NCI-H1105 (cell line): ENCODE measurements around the gene ARFIP2.
A peak's percentile ranks its signal among the peaks of the same experiment; 100 is the strongest.

Experiments used
- DNase-seq: peaks from one replicate; lab custom pipeline; 2025; lab: John Stamatoyannopoulos, UW

The ARFIP2 gene

DNA sequence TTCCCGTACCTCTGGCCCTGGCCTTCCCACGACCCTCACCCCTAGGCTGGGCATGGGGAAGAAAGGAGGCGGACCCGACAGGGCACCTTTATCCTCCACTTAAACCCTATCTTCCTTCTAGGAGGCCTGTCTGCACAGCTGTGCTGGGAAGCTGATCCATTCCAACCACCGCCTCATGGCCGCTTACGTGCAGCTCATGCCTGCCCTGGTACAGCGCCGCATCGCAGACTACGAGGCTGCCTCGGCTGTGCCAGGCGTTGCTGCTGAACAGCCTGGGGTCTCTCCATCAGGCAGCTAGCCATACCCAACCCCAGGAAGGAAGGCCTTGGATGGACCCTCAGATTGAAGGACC lies 769 bp upstream of the ARFIP2 start:
- no peak for DNase-seq

DNA sequence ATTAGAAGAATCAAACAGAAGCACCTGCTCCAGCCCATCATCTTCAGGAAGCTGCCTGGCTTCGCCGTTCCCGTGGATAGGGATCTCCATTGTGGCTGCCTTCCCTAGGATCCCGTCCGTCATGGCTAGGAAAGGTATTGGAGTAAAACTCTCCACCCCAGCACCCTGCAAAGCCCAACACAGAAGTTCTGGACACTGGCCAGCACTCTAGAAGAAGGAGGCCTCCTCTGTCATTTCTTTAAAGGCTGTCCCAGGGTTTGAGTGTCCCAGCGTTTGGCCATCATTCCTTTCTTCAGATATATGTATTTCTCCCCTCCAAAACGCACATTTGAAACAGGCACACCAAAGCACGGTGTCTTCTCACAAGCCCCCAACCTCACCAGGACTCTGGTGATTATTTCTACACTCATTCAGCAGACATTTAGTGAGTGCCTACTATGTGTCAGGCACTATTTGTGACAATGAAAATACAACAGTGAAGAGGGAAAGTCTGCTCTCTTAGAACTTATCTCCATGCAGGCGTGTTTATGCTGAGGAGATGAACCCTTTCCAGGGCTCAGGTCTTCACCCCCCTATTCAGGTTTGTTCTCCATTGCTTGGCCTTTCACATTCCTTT lies 724 bp downstream of the ARFIP2 start:
- DNase-seq, result no peak

DNA sequence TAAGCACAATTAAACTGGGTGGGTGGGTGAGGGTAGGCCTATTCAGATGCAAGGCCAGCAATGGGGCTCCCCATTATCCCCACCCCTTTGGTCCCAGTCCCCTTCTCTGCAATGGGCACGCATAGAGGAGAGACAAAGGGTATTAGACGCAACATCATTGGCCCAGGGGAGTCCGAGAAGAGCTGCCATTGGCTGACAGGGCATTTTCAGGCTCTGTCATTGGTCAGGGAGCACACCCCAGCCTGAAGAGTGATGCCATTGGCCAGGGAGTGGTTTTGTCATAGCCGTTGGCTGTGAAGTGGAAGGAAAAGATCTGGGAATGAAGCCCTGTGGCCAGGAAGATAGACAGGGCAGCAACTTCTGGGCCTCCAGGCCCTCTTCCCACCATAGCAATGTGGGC lies 4.6 kb downstream of the ARFIP2 start:
- DNase-seq, result no peak

DNA sequence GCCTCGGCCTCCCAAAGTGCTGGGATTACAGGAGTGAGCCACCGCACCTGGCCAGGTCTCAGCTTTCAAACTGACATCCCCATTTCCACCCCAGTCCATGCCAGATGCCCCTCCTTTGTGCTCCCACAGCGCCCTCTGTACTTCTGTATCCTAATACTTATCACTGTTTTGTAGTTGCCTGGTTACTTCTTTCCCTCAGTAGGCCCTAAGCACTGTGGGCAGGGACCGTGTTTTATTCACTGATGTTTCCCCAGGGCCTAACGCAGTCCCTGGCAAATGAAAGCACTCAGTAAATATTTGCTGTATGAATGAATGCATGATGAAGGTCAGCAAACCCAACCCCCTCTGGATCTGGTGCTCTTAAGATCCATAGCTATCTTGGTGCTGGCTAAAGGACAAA lies 5.2 kb downstream of the ARFIP2 start:
- no peak for DNase-seq

DNA sequence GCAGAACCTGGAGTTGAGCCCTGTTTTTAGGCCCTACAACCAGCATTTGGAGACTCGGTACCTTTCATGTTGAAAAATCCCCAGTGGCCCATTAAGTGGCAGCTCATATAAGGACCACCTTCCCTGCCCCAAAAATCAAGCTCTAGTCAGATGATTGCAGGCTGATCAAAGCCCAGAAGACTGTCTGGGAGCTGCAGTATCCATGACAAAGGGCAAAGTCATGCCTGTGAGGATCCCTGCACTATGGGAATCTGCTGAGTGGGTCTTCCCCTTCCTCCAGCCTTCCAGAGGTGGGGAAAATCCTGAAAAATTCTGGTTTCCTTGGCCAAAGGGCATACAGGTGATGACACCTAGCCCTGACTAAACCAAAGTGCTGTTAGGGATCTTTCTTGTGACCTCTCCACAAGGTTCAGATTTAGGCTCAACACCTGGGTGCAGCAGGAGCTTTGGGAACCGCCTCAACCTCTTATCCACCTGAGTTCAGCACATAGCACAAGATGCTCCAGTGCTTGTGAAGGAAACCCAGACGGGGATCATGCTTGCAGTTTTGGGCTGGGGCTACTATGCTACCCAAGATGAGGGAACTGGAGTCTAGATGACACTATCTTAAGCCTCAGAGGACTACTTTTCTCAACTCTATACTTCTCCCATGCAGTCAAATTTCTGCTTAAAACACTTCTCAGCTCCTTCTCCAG lies 6.2 kb downstream of the ARFIP2 start:
- DNase-seq, result no peak

DNA sequence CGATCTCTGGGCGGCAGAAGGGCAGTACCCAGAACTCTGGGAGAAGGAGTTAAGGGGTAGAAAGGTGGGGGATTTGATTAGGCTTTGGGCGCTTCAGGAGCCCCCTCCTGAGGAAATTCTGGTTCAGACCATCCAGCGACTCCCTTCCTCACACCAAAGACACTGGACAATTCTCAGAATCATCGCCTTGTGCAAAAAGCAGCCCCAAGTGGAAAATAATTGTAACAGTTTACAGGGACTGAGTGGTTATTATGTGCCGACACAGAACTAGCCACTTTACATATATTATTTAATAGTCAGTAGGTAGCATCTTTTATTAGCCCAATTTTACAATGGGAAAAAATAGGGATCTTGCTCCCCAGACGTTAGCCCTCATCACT lies 6.7 kb downstream of the ARFIP2 start:
- no peak for DNase-seq

DNA sequence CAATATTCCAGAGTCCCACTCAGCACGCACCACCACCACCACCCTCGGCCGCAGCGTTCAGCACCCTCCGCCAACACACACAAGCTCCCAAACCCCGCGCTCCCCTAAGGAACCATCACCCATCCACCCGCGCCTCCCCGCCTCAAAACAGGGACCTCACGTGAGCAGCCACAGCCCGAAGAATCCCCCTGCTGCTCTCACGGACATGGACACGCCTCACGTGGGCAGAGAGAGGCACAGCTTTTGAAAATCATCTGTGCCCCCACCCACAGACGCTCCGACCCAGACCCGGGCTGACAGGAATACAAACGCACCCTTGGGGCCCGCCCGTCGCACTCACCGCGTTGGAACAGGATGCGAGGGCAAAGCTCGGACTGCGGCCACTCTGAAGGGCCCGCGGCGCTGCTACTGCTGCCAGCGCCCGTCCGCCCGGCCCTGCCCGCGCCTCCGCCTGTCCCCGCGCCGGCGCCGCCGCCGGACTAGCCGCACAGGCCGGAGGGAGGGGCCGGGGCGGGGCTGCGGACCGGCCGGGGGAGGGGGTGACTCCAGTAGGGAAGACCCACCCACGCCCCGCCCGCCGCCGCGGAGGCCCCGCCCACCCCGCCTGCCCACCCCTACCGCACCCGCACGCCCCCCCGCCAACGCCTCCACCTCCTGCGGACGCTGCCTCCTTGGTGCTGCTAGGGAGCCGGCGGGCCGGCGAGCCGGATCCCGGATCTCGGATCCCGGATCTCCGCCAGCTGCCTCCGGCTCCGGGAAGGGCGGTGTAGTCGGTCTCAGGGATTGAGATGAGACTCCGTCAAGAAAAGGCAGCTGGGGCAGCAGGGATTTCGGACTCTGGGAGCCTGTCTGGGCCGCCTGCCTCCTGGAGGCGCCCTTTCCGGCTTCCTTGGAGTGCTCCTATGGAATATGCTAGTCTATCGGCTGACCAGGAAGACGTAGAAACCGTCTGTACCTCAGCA lies 7.4 kb downstream of the ARFIP2 start, which contains the start of gene TRIM3:
TRIM3 (minus strand) TSS at position 491 of the 962 bp plus-strand sequence. CDS start 8,246 bp downstream, outside the sequence.
- peak; percentile 89 for DNase-seq

DNA sequence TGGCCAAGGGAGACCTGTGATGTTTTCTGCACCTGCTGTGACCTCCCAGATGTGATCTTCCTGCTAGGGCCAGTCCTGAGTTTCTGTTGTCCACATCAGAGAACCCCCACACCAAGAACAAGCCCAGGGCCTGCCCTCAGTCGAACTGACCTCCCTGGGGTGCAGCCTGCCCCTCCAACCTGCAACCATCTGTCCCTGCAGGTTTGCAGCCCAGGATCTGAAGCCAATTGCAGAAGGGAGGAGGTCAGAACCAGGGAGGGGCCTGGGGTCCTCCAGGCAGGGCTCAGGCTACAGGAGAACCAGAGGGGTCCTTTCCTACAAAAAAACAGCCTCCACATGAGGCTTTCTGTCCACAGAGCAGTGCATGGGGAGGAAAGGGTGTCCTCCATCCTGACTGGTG lies 8.2 kb downstream of the ARFIP2 start:
- DNase-seq, result no peak

DNA sequence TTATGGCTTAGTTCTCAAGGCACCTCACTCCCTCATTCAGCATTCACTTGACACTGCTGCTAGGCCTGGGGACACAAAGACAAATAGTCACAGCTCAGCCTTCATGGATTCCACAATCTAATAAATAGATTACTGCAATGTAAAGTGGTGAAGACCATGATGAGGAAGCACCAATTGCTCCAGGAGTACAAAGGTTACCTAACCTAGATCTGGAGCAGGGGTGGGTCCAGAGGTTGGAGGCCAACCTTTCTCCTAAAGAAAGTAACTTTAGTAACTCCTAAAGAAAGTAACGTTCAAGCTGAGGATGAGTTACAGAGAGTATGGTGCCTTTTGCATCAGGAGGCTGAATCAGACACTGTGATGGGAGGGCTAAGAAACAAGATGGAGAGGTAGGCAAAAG lies 11.5 kb downstream of the ARFIP2 start:
- no peak for DNase-seq

DNA sequence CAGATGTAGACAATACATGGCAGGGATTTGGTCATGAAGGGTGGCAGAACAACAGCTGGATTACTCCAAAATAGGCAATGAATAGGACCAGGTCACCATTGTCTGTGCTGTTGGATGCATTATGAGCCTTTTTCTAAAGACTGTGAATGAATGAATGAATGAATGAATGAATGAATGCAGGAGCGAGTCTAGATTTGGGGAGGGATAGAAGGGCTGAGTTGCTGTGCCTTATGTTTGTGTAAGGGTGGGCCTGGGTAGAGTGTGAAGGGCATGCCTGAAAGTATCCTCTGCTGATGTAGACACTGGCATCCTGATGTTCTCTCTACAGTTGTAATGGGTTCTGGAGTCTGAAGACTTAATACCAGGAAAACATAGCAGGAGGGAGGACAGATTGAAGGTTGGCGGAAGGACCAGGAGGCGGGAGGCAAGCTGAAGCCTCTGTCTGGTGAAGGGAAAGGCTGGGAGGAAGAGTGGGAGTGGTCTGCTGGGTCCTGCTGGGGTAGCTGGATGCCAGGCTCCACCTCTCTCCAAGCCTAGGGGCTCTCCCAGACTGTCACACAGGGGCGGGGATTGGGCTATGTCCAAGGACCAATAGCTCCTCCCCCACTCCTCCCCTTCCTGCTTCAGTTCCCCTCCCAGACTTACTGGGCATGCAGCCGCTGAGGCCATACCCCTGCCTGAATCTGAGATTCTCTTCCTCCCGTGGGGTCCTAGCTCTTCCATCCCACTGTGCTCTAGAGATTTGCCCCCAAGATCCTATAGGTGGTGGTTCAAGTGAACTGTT lies 12.2 kb downstream of the ARFIP2 start:
- DNase-seq, result peak; percentile 42

DNA sequence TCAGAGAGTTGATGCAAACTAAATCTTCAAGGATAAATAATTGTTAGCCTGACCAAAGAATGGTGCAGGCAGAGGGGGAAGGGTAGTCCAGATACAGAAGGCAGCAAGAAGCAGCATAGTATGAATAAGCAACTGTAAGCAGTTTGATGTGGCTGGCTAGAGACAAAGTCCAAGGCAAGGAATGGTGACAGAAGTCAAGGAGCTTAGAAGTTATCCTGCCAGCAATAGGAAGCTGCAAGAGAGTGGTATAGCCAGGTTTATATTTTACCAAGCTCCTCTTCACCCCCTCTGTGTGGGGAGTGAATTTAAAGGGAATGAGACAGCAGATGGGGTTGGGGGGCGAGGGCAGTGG lies 22.1 kb downstream of the ARFIP2 start:
- DNase-seq, result no peak

DNA sequence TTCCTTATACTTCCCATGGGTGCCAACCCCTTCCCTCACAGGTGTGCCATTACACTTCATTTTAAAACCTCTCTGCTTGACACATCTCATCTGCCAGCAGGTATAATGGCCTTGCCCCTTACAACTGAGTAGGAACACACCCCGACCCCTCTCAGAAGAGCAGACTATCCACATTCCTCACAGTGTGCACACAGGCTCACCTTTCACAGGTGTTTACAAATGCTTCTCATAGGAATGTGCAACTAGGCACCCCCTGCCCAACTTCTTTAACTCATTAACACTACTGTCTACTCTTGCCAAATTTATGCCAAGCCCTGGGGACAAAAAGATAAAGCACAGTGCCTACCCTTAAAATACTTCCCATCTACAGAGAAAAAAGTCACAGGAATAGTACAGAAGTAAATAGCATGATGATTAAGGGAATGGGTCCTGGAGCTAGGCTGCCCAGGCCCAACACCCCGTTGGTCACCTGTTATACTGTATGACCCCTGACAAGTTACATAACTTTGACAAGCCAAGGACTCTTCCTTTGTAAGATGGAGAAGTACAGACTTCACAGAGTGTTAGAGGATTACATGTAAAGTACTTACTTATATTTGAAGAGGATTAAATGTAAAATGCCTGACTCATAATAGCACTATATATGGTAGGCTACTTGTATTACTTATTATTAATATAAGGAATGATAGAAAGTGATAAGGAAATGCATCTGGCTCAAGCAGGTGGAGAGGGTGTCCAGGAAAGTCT lies 22.6 kb downstream of the ARFIP2 start:
- DNase-seq, result no peak

DNA sequence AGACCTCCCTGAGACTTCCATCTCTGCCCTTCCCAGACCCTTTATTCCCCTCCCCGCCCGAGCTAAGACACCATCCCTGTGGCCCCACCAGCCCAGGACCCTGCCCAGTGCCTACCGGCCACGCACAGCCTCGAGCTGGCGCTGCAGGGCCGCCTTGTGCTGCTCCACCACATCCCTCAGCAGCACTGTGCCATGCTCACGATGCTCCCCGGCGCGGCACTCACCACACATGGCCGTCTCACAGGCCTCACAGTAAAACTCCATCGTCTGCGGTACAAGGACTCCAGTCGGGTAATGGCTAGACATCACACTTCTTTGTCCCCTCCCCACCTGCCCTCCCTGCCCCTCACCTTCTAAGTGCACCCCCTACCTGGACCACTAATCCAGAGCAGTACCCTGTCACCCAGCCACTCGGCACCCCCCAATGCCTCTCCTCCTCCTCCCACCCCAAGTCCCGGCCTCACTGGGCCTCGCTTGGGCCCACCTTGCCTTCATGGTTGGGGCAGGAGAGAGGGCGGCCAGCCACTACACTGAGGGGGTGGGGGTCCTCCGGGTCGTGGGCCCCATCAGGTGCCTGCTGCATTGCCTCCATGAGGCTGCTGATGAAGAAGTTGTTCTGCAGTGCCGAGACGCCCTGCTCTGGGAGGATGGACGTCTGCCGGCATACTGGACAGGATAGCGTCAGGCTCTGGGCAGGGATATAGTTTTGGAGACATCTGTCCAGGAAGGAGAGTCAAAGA lies 23.4 kb downstream of the ARFIP2 start:
- DNase-seq, result no peak

DNA sequence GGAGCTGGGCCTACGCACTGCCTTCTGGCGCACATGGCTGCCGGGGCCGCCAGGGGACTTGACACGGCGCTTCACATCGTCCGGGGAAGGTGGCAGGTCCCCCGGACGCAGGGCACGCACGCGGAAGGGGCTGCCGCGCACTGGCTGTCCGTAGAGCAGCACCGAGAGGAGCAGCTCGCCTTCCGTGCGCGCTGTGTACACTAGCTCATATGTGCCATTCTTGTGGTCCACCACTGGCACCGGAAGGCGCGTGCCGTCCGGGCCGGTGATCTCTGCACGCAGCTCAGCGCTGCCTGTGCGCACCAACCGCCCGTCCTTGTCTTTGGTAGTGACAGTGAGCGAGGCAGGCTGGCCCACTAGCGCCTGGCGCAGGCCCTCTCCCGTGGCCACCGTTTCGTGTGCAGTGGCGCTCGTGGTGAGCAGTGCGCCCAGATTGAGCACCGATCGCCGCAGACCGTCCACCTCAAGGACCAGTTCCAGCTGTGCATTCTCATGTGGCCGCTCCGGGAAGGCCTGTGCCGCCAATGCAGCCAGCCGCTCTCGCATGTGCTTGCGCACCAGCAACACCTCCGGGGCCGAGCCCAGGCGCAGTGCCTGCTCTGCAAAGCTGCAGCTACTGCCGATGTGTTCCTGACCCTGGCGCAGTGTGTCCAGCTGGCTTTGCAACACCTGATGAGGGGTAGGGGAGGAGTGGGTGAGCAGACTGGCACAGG lies 24.6 kb downstream of the ARFIP2 start:
- DNase-seq, result no peak

DNA sequence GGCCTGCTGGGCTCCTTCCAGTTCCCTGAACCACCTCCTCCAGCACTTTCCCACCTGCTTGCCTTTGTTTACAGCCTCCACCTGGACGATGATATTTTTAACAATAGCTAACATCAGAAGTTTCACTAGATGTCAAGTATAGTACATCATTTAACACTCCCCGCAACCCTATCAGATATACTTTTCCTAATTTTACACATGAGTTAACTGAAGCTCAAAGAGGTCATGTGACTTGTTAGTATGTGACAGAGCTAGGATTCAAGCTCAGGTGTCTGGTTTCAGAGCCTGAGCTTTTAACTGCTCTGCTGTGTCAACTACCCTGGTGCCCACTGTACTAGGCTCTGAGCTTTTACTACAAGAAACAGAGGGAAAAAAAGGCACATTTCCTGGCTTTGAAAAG lies 26.1 kb downstream of the ARFIP2 start:
- peak; percentile 38 for DNase-seq

DNA sequence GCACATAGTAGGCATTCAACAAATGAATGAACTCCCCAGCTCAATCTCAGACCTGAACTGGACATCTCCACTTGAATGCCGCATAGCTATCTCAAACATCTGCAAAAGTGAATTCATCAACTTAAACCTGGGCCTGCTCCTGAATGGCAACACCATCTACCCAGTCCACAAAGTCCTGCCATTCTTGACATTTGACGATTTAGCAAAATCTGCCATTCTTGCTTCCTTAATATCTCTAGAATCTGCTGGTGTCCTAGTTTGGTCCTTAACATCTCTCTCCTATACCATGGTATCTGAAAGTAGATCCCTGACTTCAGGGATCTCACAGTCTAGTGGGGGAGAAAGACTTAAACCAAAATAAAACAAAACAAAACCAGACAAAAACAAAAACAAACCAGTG lies 28.0 kb downstream of the ARFIP2 start:
- DNase-seq, result no peak

DNA sequence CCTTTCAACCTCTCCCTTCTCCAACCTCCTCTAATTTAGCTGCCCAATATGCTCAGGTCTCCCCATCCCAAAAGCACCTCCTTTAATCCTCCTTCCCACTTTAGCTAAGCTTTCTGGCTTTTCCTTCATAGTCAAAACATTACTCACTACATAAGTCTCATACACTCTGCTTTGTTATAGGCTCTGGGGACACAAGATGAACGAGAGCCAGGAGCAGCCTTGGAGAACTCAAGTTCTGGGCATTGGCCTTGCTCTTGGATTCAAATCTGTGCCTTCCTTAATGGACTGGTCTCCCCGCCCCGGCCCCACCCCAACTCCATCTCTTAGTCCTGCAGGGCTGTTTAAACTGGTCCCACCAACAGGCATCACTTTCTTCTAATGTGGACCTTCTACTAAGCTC lies 28.9 kb downstream of the ARFIP2 start:
- no peak for DNase-seq

DNA sequence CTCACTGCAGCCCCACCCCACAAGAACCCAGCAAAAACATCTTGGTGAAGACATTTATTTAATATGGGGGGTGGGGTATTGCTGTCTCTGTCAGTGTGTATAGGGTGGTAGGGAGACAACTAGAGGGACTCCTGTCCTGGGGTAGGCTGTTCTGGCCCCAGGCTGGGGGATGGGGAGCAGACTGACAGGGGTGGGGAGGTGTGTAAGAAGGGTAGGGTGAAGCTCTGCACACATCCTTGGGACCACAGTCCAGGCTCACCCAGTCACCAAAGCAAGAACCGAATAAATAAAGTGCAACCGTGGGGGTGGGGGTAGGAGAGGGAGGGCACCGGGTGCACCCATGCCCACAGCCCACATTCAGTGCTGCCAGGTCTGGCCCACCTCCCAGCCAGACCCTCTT lies 32.6 kb downstream of the ARFIP2 start:
- DNase-seq, result no peak

DNA sequence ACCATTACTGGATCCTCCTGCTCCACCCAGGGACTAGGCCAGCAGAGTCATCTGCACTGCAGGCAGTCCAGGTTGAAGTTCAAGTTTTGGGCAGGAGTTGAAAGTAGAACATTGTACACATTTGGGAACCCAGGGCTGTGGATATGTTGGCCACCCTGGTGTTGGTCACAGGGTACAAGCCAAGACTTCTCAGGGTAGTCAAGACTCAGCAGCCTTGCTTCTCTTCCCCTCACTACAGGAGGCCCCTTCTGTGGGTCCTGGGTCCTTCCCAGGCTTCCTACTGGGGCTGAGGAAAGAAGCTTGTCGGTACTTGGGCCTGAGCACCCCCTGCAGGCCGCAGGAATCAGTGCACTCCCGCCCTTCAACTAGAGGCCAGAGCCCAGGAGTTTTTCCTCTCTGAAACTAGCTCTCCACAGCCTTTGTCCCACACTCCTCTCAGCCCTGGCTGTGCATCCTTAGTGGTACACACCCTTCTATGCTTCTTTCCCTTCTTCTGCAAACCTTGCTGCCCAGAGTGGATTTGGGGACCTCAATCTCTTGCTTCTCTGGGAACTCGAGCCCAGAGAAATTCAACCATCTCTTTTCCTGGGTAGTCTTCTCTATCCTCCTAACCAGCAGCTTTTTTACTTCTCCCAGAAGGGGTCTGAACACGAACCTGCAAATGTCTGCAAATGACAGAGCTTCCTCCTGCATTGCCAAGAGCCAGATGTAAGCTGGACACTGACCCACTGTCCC lies 37.7 kb downstream of the ARFIP2 start:
- DNase-seq, result peak; percentile 29
